Adrenal gland (tissue), 12 donors: ENCODE measurements around the gene THSD4. TPM values are rescaled to one million over a fixed set of nuclear protein-coding genes. Genes with fewer than 3 reads are reported as not detected.

ENCODE experiments used
- DNase-seq, 7 donors: peaks; one replicate each; pipeline ENCODE4 v3.0.0-alpha.2; 2019 to 2020
- H3K27ac ChIP-seq, 5 donors: fragments of 200-600 bp; sonication (generic) in 4 of 5; 1 replicate in 3 of 5; 2 replicates in 2 of 5; pipeline versions ENCODE4 v1.5.1 to v1.8.0; 2016 to 2020; ENCODE audit warnings: mild to moderate bottlenecking in 1 of 5
- H3K27me3 ChIP-seq: fragments of 200-600 bp; 2 replicates; pipeline ENCODE4 v1.8.0; 2021
- H3K36me3 ChIP-seq, 2 donors: fragments of 200-600 bp; replicated peaks in 1 of 2; 1 replicate in 1 of 2; 2 replicates in 1 of 2; pipeline versions ENCODE4 v1.5.1 to v1.8.0; 2018 to 2022
- H3K4me1 ChIP-seq, 2 donors: fragments of 200-600 bp; replicated peaks in 1 of 2; 1 replicate in 1 of 2; 2 replicates in 1 of 2; pipeline versions ENCODE4 v1.5.1 to v1.8.0; 2018 to 2021
- H3K4me3 ChIP-seq, 4 donors: fragments of 200-600 bp; sonication (generic) in 3 of 4; one replicate each; pipeline ENCODE4 v1.5.1; 2016 to 2018
- H3K9me3 ChIP-seq, 3 donors: fragments of 200-600 bp; sonication (generic) in 1 of 3; replicated peaks in 1 of 3; 1 replicate in 2 of 3; 2 replicates in 1 of 3; pipeline versions ENCODE4 v1.5.1 to v1.8.0; 2016 to 2021
- CTCF ChIP-seq, 6 experiments: fragments of 450-650 bp in 4 of 6; fragments of 200-600 bp in 2 of 6; sonication (generic) in 1 of 6; IDR thresholded peaks; 1 replicate in 5 of 6; 2 replicates in 1 of 6; pipeline versions ENCODE4 v1.5.1 to v1.8.0; 2016 to 2021; ENCODE audit warnings: antibody characterized with exemption in 6 of 6, mild to moderate bottlenecking in 2 of 6, moderate library complexity in 1 of 6
- POLR2A ChIP-seq, 2 donors: fragments of 450-650 bp; IDR thresholded peaks; one replicate each; pipeline ENCODE4 v1.6.1; 2017; ENCODE audit warnings: antibody characterized with exemption in 2 of 2, mild to moderate bottlenecking in 2 of 2, moderate library complexity in 1 of 2
- WGBS, 4 donors: extraction: QIAGEN DNeasy Blood & Tissue Kit in 2 of 4; methylation state at CpG; one replicate each; pipeline versions ENCODE4 v1.1.5 to v1.1.7; 2013 to 2017; 5-methylcytosine and 5-hydroxymethylcytosine counted together
- intact Hi-C, 2 donors: fragments of 100-400 bp; cut with DNase I; formaldehyde crosslinking; loops; one replicate each; pipeline versions ENCODE4 v1.14.1 to v1.15.0; 2022 to 2023
- polyA plus RNA-seq, 3 donors: library from polyadenylated mRNA; stranded (reverse); fragments of 200-250 nt in 2 of 3; fragments of 350-450 nt in 1 of 3; fragmentation: Illumina TruSeq in 1 of 3; extraction: RNeasy Lipid Tissue Mini Kit (QIAGEN cat#74804) in 1 of 3; gene quantifications; one replicate each; pipeline ENCODE4 v1.2.3, GENCODE V29; 2013 to 2014
- total RNA-seq, 9 donors: library from RNA; depleted of rRNA in 4 of 9; stranded (reverse); fragments of >200 nt in 4 of 9; fragments of 120-200 nt in 1 of 9; fragmentation: NEBNext Ultra II Directional in 1 of 9; extraction: Animal tissue kit (Norgen Biotek cat#: 25700) in 1 of 9; gene quantifications; one replicate each; pipeline versions ENCODE4 v1.1.0 to v1.2.4, GENCODE V29; 2013 to 2023
- donor health status: healthy with polysubstance abuse.
- donor health status: Bipolar disorder and iron deficiency.
- donor health status: DM: yes; HTN: yes; CAD: no.
- donor health status: DM: no; HTN: no; CAD: no.
- donor health status: DM: no; HTN: no; CAD: no.
- donor health status: DM: yes; HTN: yes; CAD: no.

Gene THSD4
- total and polyA plus RNA-seq, 12 donors = 5.3 to 53.2 (median 23.2) TPM

DNA sequence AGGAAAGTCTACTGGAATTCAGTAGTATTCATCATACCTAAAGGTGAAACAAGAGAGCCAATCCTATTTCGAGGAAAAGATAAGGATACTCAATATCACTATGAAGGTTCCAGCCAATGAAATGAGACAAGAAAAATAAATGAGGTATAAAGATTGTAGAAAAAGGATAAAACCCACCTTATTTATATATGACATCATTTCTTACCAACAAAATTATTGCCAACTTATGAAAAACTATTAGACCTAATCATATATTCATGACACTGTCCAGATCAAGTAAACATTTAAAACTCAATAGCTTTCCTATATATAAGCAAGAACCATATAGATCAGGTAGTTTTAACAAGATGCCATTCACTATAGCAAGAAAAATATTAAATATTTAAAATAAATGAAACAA lies 584.7 kb downstream of the THSD4 start:
- Histone ChIP-seq H3K27me3 (no peaks in the 10 kb centered on the region), H3K4me1 (no peaks in the 10 kb centered on the region), H3K4me3 (no peak overlapping the region), H3K27ac (no peak overlapping the region), H3K36me3 (no peaks in the 10 kb centered on the region), H3K9me3 (no peaks in the 10 kb centered on the region)
- TF ChIP-seq CTCF (IDR thresholded peaks at IDR 0.05) (no peak), POLR2A (IDR thresholded peaks at IDR 0.05) (no peak)
- DNase-seq = no peak
- 89 to 93% (median 89%) methylated on average over 1 of the region's 1 CpG for WGBS, 4 donors
- intact Hi-C loops = no loop called here

GRCh38 chr15:71701808-71702207 lies 586.5 kb downstream of the THSD4 start:
- Histone ChIP-seq H3K4me1 (peaks cover 0 to 2% of the 10 kb centered on the region in 2 donors), H3K27me3 (no peaks in the 10 kb centered on the region), H3K9me3 (no peaks in the 10 kb centered on the region), H3K27ac (no peak overlapping the region), H3K4me3 (no peak overlapping the region), H3K36me3 (no peaks in the 10 kb centered on the region)
- intact Hi-C loops = no loop called here
- DNase-seq = no peak
- TF ChIP-seq CTCF (IDR thresholded peaks at IDR 0.05) = no peak
- TF ChIP-seq POLR2A (IDR thresholded peaks at IDR 0.05) = no peak
- 78 to 87% (median 82%) methylated on average over 3 of the region's 3 CpGs for WGBS, 4 donors

GRCh38 chr15:71702496-71702895 lies 587.2 kb downstream of the THSD4 start:
- Histone ChIP-seq H3K4me3 (no peak overlapping the region), H3K27me3 (no peaks in the 10 kb centered on the region), H3K9me3 (no peaks in the 10 kb centered on the region), H3K4me1 (peaks cover 3 to 9% of the 10 kb centered on the region in 2 donors), H3K27ac (no peak overlapping the region), H3K36me3 (no peaks in the 10 kb centered on the region)
- intact Hi-C loops = no loop called here
- WGBS, 4 donors = 92 to 100% (median 98%) methylated on average over 2 of the region's 2 CpGs
- no peak for DNase-seq
- TF ChIP-seq POLR2A (IDR thresholded peaks at IDR 0.05) (no peak), CTCF (IDR thresholded peaks at IDR 0.05) (no peak)

GRCh38 chr15:71705151-71705550 lies 589.9 kb downstream of the THSD4 start:
- Histone ChIP-seq H3K4me3 (no peak overlapping the region), H3K4me1 (peaks cover 11 to 21% of the 10 kb centered on the region in 2 donors), H3K9me3 (no peaks in the 10 kb centered on the region), H3K27ac (no peak overlapping the region), H3K36me3 (no peaks in the 10 kb centered on the region), H3K27me3 (no peaks in the 10 kb centered on the region)
- TF ChIP-seq POLR2A (IDR thresholded peaks at IDR 0.05) = no peak
- TF ChIP-seq CTCF (IDR thresholded peaks at IDR 0.05) = no peak
- intact Hi-C loops = no loop called here
- no peak for DNase-seq
- WGBS, 4 donors = 85 to 94% (median 90%) methylated on average over 6 of the region's 6 CpGs
